GM19239 (cell line): ENCODE results near the gene UBE2M.
A peak's percentile ranks its signal among the peaks of the same experiment; 100 is the strongest.
"Not testable (repeated sequence)": the region's sequence is repeated elsewhere in the genome, so short reads cannot be mapped to it uniquely, and the experiment has no call there.

Experiments
- DNase-seq: peaks from one replicate; pipeline ENCODE4 v3.0.0; 2011; ENCODE audit warnings: low spot score; ENCODE audit not compliant: insufficient read length
- FAIRE-seq: peaks from 2 replicates; lab custom pipeline; 2011; peaks lifted over from hg19 to GRCh38; lab: Jason Lieb, UNC

Gene UBE2M

DNA sequence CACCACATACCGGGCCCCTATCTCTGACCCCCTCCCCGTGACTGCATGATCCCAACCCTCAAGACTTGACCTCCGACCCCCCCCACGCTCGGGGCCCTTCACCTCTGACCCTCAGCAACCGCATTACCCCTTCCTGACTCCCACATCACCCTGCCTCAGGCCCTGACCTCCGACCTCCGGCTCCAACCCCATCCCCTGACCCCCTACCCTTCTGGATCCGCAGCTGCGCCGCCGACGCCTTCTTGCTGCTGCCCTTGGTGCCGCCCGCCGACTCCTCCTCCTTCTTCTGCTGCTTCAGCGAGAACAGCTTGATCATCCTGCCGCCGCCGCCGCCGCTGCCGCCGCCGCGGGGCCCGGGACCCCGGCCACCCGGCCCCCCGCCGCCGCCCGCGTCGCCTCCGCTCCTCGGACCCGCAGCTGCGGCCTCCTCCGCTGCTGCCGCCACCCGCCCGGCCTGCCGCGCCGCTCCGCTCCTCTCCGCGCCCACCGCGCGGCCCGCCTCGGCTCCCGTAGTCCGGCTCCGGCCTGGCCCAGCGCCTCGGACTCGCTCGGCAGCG is at the start of gene UBE2M:
Gene UBE2M, minus strand, starts transcription at position 546 of the 557 bp plus-strand sequence. Its CDS starts 230 bp downstream, at position 316.
- FAIRE-seq: no peak

DNA sequence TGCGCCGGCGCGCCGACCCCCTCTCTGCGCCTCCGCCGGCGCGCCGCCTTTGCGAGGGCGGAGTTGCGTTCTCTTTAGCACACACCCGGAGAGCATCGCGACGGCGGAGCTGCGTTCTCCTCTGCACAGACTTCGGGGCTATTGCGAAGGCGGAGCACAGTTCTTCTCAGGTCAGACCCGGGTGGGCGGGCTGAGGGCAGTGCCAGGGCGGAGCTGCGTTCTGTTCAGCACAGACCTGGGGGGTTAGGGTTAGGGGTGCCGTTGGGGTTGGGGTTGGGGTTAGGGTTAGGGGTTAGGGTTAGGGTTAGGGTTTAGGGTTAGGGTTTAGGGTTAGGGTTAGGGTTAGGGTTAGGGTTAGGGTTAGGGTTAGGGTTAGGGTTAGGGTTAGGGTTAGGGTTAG is 48.8 kb upstream of the UBE2M start:
- not testable (repeated sequence) for DNase-seq, FAIRE-seq

More for the DNA sequence above, at the start of gene UBE2M:
- no peak for DNase-seq

DNA sequence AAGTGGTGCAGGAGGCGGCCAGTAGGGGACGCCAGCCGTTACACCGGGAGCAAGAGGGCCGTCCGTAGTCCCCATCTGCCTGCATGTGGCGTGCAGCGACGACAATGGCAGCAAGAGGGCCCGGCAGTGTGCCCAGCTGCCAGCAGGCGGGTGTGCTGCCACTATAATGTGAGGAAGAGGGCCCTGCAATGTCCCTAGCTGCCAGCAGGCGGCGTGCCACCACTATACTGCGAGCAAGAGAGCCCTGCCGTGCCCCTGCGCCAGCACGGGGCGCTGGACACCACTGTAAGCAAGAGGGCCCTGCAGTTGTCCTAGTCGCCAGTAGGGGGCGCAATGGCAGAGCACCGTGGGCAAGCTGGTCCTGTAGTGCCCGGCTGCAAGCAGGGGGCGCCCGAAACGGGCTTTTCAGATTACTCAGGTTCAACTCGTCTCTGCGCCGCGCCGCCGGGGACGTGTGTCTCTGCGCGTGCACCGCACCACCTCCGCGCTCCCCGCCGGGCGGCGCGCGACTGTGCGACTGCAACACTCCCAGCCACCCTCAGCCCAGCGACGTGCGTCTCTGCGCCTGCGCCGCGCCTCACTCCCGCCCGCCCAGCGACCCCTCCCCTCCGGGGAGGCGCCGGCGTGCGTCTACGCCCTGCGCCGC is 48.0 kb upstream of the UBE2M start:
- FAIRE-seq, DNase-seq: not testable (repeated sequence)

DNA sequence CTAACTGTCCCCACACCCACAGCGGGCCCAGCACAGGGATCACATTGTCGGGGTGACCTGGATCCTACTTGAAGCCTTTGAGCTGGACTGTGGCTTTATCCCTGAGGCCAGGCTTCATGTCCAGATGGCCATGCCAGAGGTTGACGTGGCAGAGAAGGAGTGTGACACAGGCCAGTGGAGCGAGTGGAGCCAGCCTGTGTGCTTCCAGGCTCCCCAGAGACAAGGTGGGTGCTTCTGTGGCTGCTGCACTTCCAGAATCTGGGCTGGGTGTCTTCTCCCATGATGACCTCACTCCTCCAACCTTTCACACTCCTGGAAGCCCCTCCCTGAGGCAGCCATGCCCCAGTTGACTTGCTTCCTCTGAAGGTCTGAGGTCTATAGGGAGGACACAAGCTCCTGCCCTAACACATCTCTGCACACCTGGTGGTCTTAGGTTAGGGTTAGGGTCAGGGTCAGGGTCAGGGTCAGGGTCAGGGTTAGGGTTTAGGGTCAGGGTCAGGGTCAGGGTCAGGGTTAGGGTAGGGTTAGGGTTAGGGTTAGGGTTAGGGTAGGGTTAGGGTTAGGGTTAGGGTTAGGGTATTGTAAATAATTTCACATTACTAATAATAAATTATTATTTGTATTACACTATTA is 27.8 kb upstream of the UBE2M start:
- FAIRE-seq: no peak

DNA sequence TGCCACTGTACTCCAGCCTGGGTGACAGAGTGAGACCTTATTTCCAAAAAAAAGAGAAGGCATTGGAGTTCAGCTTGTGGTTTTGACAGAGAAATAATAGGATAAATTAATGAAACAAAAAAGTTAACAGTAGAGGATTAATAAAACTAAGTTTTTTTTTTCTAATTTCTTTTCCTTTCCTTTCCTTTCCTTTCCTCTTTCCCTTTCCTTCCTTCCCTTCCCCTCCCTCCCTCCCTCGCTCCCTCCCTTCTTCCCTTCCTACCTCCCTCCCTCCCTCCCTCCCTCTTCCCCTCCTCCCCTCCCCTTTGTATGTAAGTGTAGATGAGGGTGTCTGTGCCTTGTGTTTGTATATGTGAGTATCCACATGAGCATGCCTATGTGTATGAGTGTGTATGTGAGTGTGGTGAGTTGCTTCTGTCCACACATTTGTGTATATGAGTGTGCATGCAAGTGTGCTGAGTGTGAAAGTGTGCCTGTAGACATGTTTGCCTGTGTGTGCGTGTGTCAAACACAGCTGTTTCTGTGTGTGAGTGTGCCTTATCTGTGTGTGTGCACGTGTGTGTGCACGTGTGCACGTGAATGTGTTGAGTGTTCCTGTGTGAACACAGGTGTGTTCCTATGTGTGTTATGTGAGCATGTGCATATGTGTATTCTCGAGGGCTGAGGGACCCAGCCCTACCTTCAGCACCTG is 27.2 kb upstream of the UBE2M start:
- DNase-seq (no peak), FAIRE-seq (no peak)

More for the DNA sequence above, 27.8 kb upstream of the UBE2M start:
- no peak for DNase-seq

DNA sequence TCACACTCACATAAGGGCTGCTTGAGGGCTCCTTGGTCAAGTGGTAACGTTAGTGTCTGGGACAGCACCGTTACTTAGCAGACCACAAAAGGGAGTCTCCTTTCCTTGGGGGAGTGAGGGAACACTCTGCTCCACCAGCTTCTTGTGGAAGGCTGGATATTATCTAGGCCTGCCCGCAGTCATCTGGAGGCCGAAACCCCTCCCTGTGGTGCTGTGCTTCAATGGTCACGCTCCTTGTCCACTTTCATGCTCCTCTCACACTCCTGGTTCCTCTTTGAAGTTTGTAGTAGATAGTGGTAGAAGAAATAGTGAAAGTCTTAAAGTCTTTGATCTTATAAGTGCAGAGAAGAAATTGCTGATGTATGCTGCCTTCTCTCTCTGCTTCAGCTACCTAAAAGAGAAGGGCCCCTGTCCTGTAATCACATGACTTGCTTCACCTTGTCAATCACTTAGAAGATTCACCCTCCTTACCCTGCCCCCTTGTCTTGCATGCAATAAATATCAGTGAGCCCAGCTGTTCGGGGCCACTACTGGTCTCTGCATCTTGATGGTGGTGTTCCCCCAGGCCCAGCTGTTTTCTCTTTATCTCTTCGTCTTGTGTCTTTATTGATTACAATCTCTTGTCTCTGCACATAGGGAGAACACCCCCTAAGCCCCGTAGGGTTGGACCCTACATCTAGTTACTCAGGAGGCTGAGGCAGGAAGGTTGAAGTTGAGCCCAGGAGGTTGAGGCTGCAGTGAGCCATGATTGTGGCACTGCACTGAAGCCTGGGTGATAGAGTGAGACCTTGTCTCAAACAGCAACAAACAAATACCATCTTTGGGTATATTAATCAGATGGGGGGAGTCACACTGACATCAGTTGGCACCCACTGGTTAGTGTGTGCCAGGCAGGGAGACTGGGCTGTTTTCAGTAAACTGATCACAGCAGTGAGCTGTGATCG is 26.4 kb upstream of the UBE2M start:
- FAIRE-seq (no peak), DNase-seq (no peak)

DNA sequence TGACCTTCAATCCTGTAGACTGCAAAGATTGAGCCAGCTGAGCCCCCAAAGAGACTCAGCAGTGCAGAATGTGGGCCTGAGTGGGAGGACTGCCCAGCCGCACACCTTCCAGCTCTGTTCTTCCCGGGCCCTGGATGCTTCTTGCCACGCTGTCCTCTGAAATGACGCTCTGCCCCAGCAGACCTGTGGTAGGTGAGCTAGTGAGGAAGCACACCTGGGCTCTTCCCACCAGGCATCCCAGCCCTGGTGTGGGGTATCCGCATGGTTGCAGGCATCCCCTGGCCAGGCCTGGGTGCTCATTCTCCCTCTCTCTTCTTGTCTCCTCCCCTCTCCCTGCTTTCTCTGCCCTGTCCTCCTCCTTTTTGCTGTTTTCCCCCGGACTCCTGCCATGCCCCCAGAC is 24.6 kb upstream of the UBE2M start:
- DNase-seq (no peak), FAIRE-seq (no peak)

DNA sequence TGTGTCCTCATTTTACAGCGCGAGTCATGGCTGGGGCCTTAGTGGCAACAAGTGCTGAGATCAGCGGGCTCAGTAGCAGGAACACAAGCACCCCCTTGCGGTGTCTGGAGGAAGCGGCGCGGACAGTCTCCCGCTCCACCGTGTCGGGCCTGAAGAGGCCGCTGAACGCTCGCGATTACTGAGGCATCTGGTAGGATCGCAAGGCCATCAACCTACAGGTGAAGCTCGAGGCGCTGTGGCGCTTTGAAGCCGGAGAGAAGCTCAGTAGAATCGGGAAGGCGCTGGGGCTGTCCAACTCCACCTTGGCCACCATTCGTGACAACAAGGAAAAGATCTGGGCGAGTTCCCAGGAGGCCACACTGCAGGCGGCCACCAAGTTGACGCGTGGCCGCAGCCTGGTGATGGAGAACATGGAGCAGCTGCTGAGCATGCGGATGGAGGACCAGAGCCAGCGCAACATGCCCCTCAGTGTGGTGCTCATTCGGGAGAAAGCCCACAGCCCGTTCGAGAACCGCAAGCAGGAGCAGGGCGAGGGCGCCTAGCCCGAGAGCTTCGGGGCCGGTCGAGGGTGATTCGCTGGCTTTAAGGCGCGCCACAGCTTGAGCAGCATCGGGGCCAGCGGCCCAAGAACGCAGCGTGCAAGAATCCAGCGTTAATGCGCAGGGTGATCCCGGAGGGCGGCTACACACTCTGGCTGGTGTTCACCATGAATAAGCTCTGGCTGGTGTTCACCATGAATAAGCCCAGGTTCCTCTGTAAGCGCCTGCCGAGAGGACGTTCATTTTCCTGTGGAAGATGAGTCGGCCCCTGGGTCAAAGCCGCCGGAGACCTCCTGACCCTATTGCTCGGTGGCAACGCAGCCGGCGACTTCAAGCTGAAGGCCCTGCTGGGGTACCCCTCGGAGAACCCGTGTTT is 23.1 kb upstream of the UBE2M start:
- FAIRE-seq: peak; percentile 37

DNA sequence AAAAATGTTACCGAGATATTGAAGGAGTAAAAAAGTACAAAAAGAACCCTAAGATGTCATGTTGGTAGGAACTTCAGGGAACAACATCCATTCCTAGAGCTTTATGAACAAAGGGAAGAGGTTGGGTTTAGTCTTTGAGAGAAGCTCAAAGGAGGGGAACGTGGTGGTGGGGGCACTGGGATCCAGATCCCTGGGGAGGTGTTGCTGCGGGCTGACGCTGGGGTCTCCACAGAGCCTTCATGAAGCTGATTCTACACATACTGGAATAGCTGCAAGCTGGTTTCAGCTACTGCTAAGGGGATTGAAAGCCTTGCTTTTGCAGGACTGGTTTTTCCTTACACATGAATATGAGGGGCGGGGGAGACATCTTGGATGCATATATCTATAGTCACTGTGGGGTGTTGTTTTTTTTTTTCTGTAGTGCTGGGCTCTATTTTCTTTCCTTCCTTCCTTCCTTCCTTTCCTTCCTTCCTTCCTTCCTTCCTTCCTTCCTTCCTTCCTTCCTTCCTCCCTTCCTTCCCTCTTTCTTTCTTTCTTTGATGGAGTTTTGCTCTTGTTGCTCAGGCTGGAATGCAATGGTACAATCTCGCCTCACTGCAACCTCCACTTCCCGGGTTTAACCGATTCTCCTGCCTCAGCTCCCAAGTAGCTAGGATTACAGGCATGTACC is 21.2 kb upstream of the UBE2M start:
- no peak for DNase-seq
- no peak for FAIRE-seq

More for the DNA sequence above, 23.1 kb upstream of the UBE2M start:
- DNase-seq: peak; percentile 70

DNA sequence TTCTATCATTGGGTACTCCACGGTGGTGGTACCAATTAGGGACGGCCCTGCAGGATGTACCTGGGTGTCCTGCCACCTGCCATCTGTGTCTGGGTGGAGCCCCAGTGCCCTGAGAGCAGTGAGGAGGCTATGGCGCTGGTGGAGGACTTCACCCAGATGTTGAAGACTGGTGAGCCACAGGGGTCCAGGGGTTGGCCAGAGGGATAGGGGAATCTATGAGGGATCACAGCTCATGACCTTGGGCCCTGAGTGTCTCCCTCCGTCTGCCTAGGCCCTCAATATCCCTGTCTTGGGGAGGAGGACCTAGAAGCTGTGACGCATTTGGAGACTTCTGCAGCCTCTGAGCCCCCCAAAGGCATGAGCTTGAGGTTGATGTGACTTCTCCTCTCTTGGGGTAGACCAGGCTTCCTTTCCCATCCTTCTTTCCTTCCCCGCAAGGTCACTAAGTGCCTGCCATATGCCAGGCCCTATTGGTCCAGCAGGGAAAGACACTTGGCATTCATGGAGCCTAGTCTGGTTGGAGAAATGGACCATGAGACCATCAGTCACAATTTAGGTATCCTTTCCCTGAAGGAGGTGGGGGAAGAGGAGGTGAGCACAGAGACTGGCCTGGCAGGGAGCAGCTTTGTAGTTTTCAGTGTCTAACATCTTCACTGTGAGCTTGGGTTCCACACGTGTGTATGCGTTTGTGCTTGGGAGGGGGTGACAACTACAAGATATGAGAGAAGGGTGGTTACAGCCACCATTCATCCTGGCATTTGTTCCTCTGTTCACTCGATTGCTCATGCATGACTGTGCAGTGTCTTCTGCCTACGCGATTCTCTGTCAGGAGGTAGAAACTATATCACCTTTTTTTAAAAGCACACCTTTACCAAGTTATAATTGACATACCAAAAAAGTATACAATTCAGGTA is 19.9 kb upstream of the UBE2M start:
- no peak for DNase-seq
- FAIRE-seq: peak; percentile 47

DNA sequence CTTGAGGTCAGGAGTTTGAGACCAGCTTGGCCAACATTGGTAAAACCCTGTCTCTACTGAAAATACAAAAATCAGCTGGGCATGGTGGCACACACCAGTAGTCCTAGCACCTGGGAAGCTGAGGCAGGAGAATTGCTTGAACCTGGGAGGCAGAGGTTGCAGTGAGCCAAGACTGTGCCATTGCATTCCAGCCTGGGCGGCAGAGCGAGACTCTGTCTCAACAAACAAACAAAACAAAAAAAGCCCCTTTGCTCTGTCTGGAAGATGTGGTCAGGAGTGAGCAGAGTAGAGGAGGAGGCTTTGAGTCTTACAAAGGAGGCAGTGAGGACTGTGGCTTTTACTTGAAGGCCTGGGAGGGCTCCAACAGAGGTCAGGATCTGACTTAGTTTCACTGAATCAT is 19.2 kb upstream of the UBE2M start:
- FAIRE-seq, DNase-seq: not testable (repeated sequence)

DNA sequence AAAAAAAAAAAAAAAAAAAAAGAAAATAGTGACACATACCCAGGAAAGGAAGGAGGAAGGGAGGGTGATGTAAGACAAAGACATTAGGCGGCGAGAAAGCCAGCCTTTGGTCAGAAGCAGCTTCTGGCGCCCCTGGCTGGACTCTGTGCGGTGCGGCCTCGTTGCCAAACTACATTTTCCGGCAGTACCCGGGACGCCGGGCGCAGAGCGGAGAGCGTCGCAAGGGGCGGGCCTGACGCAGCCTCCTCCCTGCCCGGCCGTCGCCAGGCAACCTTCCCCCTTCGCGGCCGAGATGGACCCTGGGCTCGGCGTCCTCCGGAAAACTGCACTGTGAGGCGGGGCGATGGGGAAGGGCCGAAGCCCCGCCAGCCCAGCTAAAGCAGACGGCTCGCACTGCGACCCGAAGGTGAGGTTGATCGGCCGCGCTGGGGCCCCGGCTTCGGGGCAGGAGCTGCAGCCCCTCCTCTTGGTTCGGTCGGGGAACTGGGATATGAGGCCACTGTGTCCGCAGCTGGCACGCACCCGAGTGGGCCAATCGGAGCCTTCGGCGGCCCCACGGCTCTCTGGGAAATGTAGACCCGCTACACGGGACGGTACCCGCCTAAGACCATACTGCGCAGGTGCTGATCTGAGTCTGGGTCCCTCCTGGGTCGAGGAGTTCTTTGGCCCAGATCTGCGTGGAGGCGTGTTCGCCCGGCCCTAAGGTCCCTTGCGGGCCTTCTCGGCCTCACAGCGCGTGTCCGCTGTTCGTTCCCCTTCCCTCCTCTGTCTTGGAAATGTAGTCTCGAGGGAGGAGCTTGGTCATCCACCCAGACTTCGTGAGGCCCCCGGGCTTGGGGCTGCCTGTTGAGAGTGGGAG is 17.0 kb upstream of the UBE2M start:
- DNase-seq: peak; percentile 66

DNA sequence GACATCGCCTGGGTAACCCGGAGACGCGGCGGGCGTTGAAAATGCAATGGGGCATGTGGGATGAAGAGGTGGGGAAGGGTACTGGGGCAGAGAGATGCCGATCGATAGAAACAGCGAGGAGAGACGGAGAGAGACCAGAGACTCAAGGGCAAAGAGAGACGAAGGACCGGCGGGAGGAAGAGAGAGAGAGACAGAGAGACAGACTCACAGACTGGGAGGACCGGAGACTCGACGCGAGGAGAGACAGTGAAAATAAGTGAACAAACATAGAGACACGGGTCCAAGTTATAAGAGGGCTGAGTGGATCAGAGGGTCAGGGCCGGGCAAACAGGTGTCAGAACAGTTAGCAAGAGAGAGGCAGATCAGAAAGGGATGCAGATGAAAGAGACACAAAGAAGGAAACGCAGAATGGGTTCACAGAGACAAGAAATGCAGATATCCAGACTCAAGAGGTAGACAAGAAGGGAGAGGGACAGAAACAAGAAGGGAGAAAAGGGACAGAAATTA is 15.3 kb upstream of the UBE2M start:
- DNase-seq (no peak), FAIRE-seq (no peak)

More for the DNA sequence above, 17.0 kb upstream of the UBE2M start:
- peak; percentile 88 for FAIRE-seq

DNA sequence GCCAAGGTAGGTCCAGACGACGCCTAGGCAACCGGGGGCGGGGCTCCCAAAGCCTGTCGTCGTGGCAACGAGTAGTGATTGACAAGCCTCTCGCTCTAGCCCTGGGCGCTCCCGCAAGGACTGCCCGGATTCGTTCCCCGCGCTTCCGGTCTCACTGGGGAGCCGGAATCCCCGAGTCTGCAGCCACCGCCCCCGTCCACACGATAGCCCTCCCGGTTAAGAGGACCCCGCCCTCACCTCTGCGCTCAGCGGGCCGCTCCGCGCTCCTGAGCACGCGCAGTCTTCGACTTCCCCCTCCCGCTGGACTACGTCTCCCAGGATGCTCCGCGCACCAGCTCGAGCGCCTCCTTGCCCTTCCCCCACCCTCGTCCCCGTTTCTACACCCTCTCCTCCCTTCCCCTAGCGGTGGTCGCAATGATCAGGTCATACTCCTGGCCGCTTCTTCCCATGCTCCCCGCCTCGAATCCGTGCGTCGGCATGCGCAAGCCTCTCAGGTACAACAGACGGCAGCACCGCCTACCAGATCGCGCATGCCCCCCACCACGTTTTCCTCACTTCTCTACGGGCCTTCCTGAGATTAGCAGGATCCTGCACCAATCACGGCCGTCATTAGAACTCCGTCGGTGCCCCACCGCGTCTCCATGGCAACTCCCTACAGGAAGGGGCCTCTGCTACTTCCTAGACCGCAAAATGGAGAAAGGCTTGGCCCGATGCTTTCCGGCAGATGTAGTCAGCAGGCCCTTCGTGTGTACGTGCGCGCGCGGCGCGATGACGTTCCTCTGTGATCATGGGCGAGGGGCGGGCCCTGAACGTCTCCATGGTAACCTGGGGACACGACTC is 14.6 kb upstream of the UBE2M start, which contains the start of gene MZF1:
Gene MZF1, minus strand, starts transcription at position 518 of the 840 bp plus-strand sequence. CDS start 1,946 bp downstream, outside the sequence.
- DNase-seq: peak; percentile 91
- FAIRE-seq: peak; percentile 99
